Parathyroid adenoma (tissue), 2 donors: ENCODE data around the gene LSP1.
A peak's percentile ranks its signal among the peaks of the same experiment; 100 is the strongest.

Experiments used
- H2AFZ ChIP-seq: fragments of 300-600 bp; sonication (generic); one replicate; pipeline ENCODE4 v1.7.0; 2017; ENCODE audit warnings: antibody characterized with exemption, mild to moderate bottlenecking
- H3K27ac ChIP-seq: fragments of 300-600 bp; sonication (generic); one replicate; pipeline ENCODE4 v1.7.0; 2017
- H3K27me3 ChIP-seq: fragments of 300-600 bp; sonication (generic); one replicate; pipeline ENCODE4 v1.7.0; 2017; ENCODE audit warnings: low read length; ENCODE audit not compliant: control insufficient read depth, insufficient read depth
- H3K36me3 ChIP-seq: fragments of 300-600 bp; sonication (generic); one replicate; pipeline ENCODE4 v1.7.0; 2017; ENCODE audit warnings: low read length; ENCODE audit not compliant: control insufficient read depth, insufficient read depth
- H3K4me1 ChIP-seq: fragments of 300-600 bp; sonication (generic); one replicate; pipeline ENCODE4 v1.7.0; 2017; ENCODE audit warnings: control low read depth
- H3K4me2 ChIP-seq: fragments of 300-600 bp; sonication (generic); one replicate; pipeline ENCODE4 v1.7.0; 2017; ENCODE audit warnings: low read length
- H3K4me3 ChIP-seq: fragments of 300-600 bp; sonication (generic); one replicate; pipeline ENCODE4 v1.7.0; 2017; ENCODE audit warnings: low read depth, low read length
- H3K79me2 ChIP-seq: fragments of 300-600 bp; sonication (generic); one replicate; pipeline ENCODE4 v1.7.0; 2017; ENCODE audit warnings: control low read depth
- H3K9ac ChIP-seq: fragments of 300-600 bp; sonication (generic); one replicate; pipeline ENCODE4 v1.7.0; 2017; ENCODE audit warnings: mild to moderate bottlenecking
- H3K9me3 ChIP-seq: fragments of 300-600 bp; sonication (generic); one replicate; pipeline ENCODE4 v1.7.0; 2017; ENCODE audit warnings: low read length; ENCODE audit not compliant: control insufficient read depth
- TF ChIP-seq, protein P1 (sequence below): fragments of 300-600 bp; sonication (generic); IDR thresholded peaks from one replicate; pipeline ENCODE4 v1.7.0; 2017; ENCODE audit warnings: antibody characterized with exemption, mild to moderate bottlenecking
- donor health status: primary hyperparathyroidism.

The LSP1 gene

DNA sequence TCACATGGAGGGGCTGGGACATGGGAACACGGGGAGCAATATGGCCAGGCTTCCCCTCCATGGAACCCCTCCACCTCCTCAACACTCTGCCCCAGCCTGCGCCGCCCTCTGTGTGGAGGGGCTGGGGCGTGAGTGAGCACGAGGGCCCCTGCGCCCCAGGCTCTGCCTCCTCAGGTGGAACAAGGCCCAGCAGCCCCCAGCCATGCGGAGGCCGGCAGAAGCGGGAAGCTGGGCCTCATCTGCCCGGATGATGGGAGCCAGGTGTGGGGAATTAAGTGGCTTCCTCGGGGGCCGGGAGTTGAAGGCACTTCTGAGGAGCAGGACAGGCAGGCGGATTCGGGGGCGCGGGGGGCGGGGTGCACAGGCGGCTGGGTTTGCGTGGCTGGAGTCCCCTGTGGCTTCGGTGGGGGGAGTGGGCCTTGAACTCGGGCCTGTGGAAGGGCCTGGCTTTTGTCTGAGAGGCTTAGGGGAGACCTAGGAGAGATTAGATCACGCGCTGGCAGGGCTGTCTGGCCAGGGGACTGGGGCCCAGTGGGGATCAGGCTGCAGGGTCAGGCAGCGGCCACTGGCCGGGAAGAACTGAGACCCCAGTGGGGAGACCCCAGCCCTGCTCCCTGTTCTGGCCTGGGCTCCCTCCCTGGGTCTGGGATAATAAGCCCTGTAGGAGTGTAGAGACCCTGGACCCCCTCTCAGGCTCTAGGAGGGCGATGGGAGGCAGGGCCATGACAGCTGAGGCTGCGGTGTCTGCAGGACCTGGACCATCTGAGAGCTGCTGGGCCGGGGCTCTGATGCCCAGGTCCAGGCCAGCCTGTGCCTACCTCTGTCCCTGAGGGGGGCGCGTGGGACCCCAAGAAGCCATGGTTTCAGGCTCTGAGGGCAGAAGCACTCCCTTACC, 25.5 kb downstream of the LSP1 start:
- H3K27me3 ChIP-seq, result no peaks in the 10 kb centered on the region
- H3K9me3 ChIP-seq, result no peaks in the 10 kb centered on the region
- no peak overlapping the region for H2AFZ ChIP-seq
- H3K4me1 ChIP-seq, result no peaks in the 10 kb centered on the region
- no peak overlapping the region for H3K4me2 ChIP-seq
- no peak overlapping the region for H3K9ac ChIP-seq
- H3K27ac ChIP-seq, result no peak overlapping the region
- TF ChIP-seq, protein P1, sequence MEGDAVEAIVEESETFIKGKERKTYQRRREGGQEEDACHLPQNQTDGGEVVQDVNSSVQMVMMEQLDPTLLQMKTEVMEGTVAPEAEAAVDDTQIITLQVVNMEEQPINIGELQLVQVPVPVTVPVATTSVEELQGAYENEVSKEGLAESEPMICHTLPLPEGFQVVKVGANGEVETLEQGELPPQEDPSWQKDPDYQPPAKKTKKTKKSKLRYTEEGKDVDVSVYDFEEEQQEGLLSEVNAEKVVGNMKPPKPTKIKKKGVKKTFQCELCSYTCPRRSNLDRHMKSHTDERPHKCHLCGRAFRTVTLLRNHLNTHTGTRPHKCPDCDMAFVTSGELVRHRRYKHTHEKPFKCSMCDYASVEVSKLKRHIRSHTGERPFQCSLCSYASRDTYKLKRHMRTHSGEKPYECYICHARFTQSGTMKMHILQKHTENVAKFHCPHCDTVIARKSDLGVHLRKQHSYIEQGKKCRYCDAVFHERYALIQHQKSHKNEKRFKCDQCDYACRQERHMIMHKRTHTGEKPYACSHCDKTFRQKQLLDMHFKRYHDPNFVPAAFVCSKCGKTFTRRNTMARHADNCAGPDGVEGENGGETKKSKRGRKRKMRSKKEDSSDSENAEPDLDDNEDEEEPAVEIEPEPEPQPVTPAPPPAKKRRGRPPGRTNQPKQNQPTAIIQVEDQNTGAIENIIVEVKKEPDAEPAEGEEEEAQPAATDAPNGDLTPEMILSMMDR, result no peak
- H3K36me3 ChIP-seq, result no peaks in the 10 kb centered on the region
- no peaks in the 10 kb centered on the region for H3K79me2 ChIP-seq
- H3K4me3 ChIP-seq, result no peak overlapping the region

DNA sequence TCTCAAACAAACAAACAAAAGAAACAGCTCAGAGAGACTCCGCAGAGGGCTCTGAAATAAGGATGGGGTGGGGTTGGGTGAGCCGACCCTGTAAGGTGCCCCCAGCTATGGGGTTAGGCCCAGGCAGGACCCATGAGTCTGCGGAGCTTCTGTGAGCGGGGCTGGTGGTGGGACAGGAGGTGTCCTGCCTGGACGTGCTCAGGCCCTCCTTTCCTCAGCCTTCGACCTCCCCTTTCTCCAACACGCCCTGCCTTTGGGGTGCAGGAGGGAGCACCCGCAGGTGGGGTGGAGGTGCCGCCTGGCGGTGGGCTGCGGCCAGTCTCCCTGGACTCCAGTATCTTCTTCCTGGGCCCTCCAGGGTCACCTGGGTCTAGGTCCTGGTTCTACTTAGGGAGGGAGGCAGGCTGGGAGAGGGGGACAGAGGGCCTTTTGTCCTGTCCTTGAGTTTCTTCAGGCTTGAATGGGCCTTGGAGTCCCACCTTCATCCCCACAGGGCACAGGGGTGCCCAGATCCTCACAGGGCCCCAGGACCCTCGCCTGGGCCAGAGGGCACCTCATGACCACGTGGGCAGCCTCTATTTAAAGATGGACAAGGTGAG, 26.6 kb downstream of the LSP1 start:
- TF ChIP-seq, protein P1, result no peak
- no peaks in the 10 kb centered on the region for H3K27me3 ChIP-seq
- H2AFZ ChIP-seq, result no peak overlapping the region
- no peaks in the 10 kb centered on the region for H3K9me3 ChIP-seq
- H3K4me1 ChIP-seq, result no peaks in the 10 kb centered on the region
- no peaks in the 10 kb centered on the region for H3K79me2 ChIP-seq
- H3K4me2 ChIP-seq, result no peak overlapping the region
- no peak overlapping the region for H3K27ac ChIP-seq
- no peak overlapping the region for H3K9ac ChIP-seq
- no peak overlapping the region for H3K4me3 ChIP-seq
- H3K36me3 ChIP-seq, result no peaks in the 10 kb centered on the region

- no peaks in the 10 kb centered on the region for H3K27me3 ChIP-seq
- H3K4me2 ChIP-seq, result no peak overlapping the region
- no peak overlapping the region for H3K4me3 ChIP-seq
- TF ChIP-seq, protein P1, result no peak
- H3K9ac ChIP-seq, result no peak overlapping the region
- H3K36me3 ChIP-seq, result no peaks in the 10 kb centered on the region
- H2AFZ ChIP-seq, result no peak overlapping the region
- no peaks in the 10 kb centered on the region for H3K9me3 ChIP-seq
- peak overlapping the region; percentile 29 for H3K27ac ChIP-seq
- no peaks in the 10 kb centered on the region for H3K4me1 ChIP-seq
- no peaks in the 10 kb centered on the region for H3K79me2 ChIP-seq
Measured at GRCh38 chr11:1879941-1880720, 27.2 kb downstream of the LSP1 start.

- Histone ChIP-seq H3K27me3 (no peaks in the 10 kb centered on the region), H3K9me3 (no peaks in the 10 kb centered on the region), H3K4me2 (no peak overlapping the region), H3K4me1 (no peaks in the 10 kb centered on the region), H3K27ac (peak overlapping the region; percentile 29), H2AFZ (no peak overlapping the region), H3K9ac (no peak overlapping the region), H3K36me3 (no peaks in the 10 kb centered on the region), H3K4me3 (no peak overlapping the region), H3K79me2 (no peaks in the 10 kb centered on the region)
- TF ChIP-seq, protein P1, result no peak
Measured at GRCh38 chr11:1880746-1881441, 28.0 kb downstream of the LSP1 start.
